Measurements from ENCODE around the gene ATG14.
A peak's percentile ranks its signal among the peaks of the same experiment; 100 is the strongest.
"Not testable (repeated sequence)": the region's sequence is repeated elsewhere in the genome, so short reads cannot be mapped to it uniquely, and the experiment has no call there.

Gene ATG14, protein sequence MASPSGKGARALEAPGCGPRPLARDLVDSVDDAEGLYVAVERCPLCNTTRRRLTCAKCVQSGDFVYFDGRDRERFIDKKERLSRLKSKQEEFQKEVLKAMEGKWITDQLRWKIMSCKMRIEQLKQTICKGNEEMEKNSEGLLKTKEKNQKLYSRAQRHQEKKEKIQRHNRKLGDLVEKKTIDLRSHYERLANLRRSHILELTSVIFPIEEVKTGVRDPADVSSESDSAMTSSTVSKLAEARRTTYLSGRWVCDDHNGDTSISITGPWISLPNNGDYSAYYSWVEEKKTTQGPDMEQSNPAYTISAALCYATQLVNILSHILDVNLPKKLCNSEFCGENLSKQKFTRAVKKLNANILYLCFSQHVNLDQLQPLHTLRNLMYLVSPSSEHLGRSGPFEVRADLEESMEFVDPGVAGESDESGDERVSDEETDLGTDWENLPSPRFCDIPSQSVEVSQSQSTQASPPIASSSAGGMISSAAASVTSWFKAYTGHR

GRCh38 chr14:55411426-55412389 is at the start of gene ATG14:
TSS of gene ATG14 (minus strand) at chr14:55411830. CDS start at chr14:55411822, 8 bp downstream.
- DNase-seq, result peak; percentile 75

- DNase-seq, result no peak
Measured at GRCh38 chr14:55458800-55459515, 47.3 kb upstream of the ATG14 start.

DNA sequence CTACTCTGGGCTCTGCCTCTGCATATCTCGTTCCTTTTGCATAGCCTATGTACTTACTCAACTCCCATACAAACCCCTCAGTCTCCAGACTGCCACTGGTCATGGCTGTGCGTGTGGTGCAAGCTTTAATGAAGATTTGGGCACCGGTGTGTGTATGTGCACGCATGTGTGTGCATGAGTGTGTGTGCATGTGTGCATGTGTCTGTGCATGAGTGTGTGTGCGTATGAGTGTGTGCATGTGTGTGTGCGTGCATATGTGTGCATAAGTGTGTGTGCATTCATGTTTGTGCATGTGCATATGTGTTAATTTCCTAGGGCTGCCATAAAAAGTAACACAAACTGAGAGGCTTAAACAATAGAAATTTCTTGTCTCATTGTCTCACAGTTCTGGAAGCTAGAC is 45.9 kb upstream of the ATG14 start:
- DNase-seq, result no peak

DNA sequence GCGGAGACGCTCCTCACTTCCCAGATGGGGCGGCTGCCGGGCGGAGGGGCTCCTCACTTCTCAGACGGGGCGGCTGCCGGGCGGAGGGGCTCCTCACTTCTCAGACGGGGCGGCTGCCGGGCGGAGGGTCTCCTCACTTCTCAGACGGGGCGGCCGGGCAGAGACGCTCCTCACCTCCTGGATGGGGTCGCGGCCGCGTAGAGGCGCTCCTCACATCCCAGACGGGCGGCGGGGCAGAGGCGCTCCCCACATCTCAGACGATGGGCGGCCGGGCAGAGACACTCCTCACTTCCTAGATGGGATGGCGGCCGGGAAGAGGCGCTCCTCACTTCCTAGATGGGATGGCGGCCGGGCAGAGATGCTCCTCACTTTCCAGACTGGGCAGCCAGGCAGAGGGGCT is 44.8 kb upstream of the ATG14 start:
- not testable (repeated sequence) for DNase-seq

- DNase-seq, result no peak
Measured at GRCh38 chr14:55454264-55455002, 42.8 kb upstream of the ATG14 start.

DNA sequence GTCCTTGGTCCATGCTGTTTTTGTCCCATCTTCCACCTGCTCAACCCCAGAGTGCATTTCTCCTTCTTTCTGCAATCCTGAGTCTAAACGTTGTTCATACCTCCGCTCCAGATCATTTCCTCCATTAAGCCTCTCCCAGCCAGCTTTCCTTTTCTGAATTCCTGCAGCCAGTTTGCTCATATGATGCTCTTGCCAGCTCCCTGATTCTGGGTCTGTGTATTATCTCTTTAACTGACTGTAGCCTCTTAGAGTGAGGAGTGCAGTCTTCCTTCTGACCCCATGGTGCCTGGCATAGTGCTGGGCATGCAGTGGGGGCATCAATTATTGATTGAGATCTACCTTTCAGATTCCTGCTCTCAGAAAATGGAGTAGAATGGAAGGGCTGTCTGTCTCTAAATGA is 40.3 kb upstream of the ATG14 start:
- DNase-seq, result no peak

DNA sequence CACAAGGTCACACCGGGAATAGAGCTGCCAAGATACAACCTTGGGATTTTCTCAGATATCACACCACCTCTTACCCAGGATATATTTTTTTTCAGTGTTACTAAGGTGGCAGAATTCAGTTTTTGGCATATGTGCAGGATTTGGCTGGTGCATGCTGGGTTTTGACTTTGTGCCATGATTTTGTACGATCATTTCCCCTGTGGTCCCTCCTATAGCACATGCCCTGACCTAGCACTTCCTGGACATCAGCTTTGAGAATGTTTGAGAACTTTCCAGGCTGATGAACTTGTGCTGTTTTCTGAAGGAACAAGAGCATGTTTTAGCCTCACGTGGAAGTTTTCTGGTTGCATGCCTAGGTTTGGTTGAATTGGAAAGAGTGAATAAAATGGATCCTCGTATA is 39.8 kb upstream of the ATG14 start:
- no peak for DNase-seq

GRCh38 chr14:55450987-55451386 is 39.4 kb upstream of the ATG14 start:
- no peak for DNase-seq

DNA sequence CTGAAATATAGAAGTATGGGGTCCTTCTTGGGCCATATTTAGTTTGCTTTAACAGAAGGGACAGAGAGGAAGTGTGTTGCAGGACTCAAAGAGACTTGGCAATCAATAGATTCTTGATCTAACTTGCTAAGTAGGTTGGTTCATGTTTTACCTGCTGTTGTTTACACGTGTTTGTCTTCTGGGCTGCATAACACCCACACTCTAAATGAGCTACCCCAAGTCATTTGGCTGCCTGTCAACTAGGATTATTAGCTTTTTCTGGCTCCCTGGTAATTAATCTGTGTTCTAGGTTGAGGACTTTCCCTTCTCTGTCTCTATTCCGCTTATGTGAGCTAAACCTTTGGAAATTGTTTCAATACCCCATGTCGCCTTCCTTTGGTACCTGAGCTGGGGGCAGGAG is 38.9 kb upstream of the ATG14 start:
- no peak for DNase-seq

- DNase-seq, result no peak
Measured at GRCh38 chr14:55450124-55450523, 38.5 kb upstream of the ATG14 start.

- DNase-seq, result no peak
Measured at GRCh38 chr14:55449116-55449515, 37.5 kb upstream of the ATG14 start.

DNA sequence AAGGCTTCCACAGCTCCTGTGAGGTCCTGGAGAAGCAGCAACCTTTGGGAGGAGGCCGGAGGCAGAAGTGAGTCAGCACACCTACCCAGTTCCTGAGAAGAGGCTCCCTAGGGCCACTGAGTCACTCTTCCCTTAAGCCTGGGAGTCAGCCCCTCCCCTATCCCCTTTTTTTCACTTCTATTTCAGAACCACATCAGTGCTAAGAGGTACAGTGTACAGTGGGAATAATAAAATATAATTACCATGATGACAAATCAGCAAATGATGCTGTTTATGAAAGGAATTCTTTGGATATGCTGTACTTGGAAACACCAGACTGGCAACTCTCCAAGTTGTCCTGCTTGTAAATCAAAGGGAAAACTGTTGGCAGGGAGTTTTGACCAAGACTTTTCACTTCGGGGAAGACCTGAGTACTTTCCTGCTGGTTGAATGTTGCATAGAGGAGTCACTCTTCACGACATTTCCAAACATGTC is 36.5 kb upstream of the ATG14 start:
- DNase-seq, result no peak

DNA sequence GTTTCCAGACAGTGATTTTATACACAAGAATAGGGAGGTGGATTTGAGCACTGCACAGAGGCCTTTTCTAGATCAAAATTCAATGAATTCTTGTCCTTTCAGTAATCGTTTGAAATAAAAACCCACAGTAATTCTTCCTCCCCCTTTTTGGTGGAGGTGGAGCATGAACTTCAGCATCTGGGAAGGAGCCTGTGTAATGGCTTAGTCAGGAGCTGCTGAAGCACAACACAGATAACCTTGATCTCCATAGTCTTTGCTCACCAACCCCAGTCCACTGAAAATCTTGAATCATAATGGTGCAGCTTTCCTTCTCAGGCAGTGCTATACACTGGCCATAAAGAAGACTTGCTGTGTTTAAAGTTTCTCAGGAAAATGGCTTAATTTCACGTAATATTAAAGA is 35.2 kb upstream of the ATG14 start:
- no peak for DNase-seq

DNA sequence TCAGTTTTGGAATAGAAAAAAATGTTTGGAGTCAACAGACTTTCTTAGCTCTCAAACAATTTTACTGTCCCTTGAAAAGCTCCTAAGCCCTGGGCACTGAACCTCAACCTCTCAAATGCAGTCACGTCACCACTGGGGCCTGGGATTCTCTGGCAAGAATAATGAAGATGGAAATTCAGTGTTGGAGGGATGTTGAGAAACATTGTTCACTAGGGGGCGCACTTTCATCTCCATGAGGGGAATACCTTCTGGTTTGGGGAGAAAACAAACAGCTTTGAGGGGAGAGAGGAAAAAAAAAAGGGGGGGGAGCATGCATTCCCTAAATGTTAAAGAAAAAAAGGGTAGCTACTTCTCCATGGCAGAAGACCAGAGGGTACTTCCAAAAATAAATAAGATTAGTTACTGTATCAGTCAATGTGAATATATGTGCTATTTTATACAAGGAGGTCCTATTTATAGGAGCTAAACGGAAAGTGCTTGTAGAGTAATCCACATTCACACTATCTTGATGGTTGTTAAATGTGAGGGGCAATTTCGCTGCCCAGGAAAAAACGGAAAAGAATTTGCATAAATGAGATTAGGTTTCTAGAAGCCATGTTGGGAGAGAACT is 34.6 kb upstream of the ATG14 start:
- DNase-seq, result peak; percentile 60

DNA sequence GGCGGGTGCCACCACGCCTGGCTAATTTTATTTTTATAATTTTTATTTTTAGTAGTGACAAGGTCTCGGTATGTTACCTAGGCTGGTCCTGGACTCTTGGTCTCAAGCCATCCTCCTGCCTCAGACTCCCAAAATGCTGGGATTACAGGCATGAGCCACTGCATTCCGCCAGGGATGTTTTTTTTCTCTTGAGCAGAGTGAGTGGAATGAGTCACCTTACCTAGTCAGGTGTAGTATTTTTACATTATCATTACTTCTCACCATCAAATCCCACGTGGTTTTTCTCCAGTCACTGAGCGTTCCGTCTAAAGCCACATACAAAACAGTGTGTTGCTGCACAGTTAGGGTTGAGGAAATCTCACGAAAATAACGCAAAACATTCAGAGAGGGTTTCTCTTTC is 29.7 kb upstream of the ATG14 start:
- DNase-seq, result no peak

DNA sequence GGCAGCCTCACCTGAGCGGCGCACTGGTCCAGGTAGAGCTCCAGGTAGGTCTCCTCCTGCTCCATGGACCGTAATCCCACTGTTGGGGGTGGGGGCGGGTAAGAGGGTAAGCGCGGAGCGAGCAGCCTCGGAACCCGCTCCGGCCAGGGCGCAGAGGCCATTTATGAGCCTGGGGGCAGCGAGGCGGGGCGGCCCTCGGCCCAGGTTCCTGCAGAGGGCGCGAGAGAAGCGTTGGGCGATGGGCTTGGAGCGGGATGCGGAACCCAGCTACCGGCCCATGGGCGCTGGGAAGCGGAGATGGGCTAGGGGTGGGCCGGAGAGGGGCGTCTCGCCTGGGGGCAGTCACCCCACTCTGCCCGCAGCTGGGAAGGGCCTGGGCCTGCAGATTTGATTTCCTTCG is 28.8 kb upstream of the ATG14 start, which contains the start of gene TBPL2:
Gene TBPL2, minus strand, starts transcription at position 232 of the 400 bp plus-strand sequence. Its CDS starts 167 bp downstream, at position 65.
- no peak for DNase-seq

- no peak for DNase-seq
Measured at GRCh38 chr14:55438066-55438683, 26.5 kb upstream of the ATG14 start.

DNA sequence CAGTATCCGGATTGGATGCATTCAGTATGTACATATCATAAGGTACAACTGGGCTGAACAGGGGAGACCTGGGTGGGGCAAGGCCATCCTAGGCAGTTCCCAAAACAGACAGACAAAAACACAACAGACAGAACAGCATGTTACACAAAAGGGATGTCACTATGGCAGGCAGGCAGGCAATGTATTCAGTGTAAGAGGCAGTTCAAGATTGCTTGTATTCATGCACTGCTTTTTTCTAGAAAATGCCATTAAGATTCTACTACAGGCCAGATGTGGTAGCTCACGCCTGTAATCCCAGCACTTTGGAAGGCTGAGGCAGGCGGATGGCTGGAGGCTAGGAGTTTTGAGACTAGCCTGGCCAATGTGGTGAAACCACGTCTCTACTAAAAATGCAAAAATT is 25.3 kb upstream of the ATG14 start:
- no peak for DNase-seq

GRCh38 chr14:55436519-55436918 is 24.9 kb upstream of the ATG14 start:
- DNase-seq, result no peak

DNA sequence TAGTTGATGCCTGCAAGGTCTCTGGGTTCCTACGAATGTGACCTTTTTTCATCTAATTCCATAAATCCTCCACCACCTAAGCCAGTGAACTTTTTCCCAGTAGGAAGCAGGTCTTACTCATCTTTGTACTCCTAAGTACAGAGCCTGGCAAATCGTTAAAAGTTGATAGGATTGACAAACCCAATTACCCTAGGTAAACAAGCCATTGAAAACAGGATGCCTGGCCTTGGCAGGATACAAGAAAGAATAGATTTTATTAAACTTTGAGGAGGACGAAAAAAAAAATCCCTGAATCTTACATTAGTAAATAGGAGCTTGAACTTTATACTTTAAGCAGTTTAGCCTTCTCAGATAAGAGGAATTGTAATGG is 23.2 kb upstream of the ATG14 start:
- no peak for DNase-seq

All from CD4-positive, alpha-beta T cell treated with Interleukin-4 for 4 hours (primary cell).